ENCODE results near the gene DDX3X.

DDX3X gene

GRCh38 chrX:41412261-41413081, 78.5 kb downstream of the DDX3X start:
- no peak for DNase-seq (ENCODE audit: low read depth, low spot score)

Measured in ELF-1 (cell line).